ENCODE measurements around the gene LIN7B. TPM values are rescaled to one million over a fixed set of nuclear protein-coding genes. Genes with fewer than 3 reads are reported as not detected.
"Not testable (repeated sequence)": the region's sequence is repeated elsewhere in the genome, so short reads cannot be mapped to it uniquely, and the experiment has no call there.

Gene LIN7B
- total RNA-seq, 1 experiment from 2014 or later: 6.0 TPM

- peak; percentile 94 for DNase-seq (ENCODE audit: low read depth)
These were observed 28.7 kb downstream of the LIN7B start for GRCh38 chr19:49142866-49143335.

- DNase-seq (ENCODE audit: low read depth): peak; percentile 57
These were observed 31.6 kb downstream of the LIN7B start for GRCh38 chr19:49145573-49146407.

- not testable (repeated sequence) for DNase-seq (ENCODE audit: low read depth)
These were observed 32.2 kb downstream of the LIN7B start for GRCh38 chr19:49146408-49146770.

- no peak for DNase-seq (ENCODE audit: low read depth)
These were observed 34.0 kb downstream of the LIN7B start for GRCh38 chr19:49148044-49148682.

GRCh38 chr19:49148784-49149651, 34.8 kb downstream of the LIN7B start:
- peak; percentile 89 for DNase-seq (ENCODE audit: low read depth)

- DNase-seq (ENCODE audit: low read depth): peak; percentile 87
These were observed 35.5 kb downstream of the LIN7B start for GRCh38 chr19:49149652-49150105.

- DNase-seq (ENCODE audit: low read depth): peak; percentile 85
These were observed 36.2 kb downstream of the LIN7B start for GRCh38 chr19:49150106-49150943.

- DNase-seq (ENCODE audit: low read depth): no peak
These were observed 36.7 kb downstream of the LIN7B start for GRCh38 chr19:49150944-49151243.

- peak; percentile 51 for DNase-seq (ENCODE audit: low read depth)
These were observed 37.3 kb downstream of the LIN7B start for GRCh38 chr19:49151267-49152118.

GRCh38 chr19:49152119-49152550, 38.0 kb downstream of the LIN7B start:
- no peak for DNase-seq (ENCODE audit: low read depth)

- no peak for DNase-seq (ENCODE audit: low read depth)
These were observed 39.1 kb downstream of the LIN7B start for GRCh38 chr19:49153167-49153809.

- DNase-seq (ENCODE audit: low read depth): no peak
These were observed 40.1 kb downstream of the LIN7B start for GRCh38 chr19:49154279-49154678.

GRCh38 chr19:49155005-49155819, 41.0 kb downstream of the LIN7B start, which contains the start of gene HRC:
Gene HRC (minus strand): TSS chr19:49155396. CDS start chr19:49155237, 159 bp downstream.
- DNase-seq (ENCODE audit: low read depth): no peak

GRCh38 chr19:49155820-49156346, 41.7 kb downstream of the LIN7B start:
- no peak for DNase-seq (ENCODE audit: low read depth)

- peak; percentile 83 for DNase-seq (ENCODE audit: low read depth)
These were observed 43.5 kb downstream of the LIN7B start, which contains the start of gene TRPM4 for GRCh38 chr19:49157445-49158224. Gene TRPM4 (plus strand): TSS chr19:49157792. CDS start chr19:49157867, 75 bp downstream.

GRCh38 chr19:49160450-49161189, 46.5 kb downstream of the LIN7B start:
- no peak for DNase-seq (ENCODE audit: low read depth)

- no peak for DNase-seq (ENCODE audit: low read depth)
These were observed 47.8 kb downstream of the LIN7B start for GRCh38 chr19:49161987-49162386.

All from RPMI7951 (cell line).